Endothelial cell of umbilical vein (primary cell): ENCODE data around the gene HNRNPM. TPM values are rescaled to one million over a fixed set of nuclear protein-coding genes. Genes with fewer than 3 reads are reported as not detected.

ENCODE experiments used
- BruUV-seq: library from RNA; stranded (reverse); fragments of 400-500 nt; replicated peaks from 2 replicates; lab custom pipeline; 2021; lab: Mats Ljungman, UMichigan
- CTCF ChIA-PET: fragments of 300-600, 350-600 bp; sonication (Branson Sonifier 250); formaldehyde crosslinking; loops from one replicate; lab custom pipeline; 2021; ENCODE audit warnings: antibody characterized with exemption, inconsistent platforms; lab: Charles Lee
- POLR2A ChIA-PET: fragments of 300-600, 350-600 bp; sonication (Branson Sonifier 250); formaldehyde crosslinking; loops from one replicate; lab custom pipeline; 2021; ENCODE audit warnings: antibody characterized with exemption, inconsistent platforms; lab: Charles Lee
- DNase-seq: peaks from one replicate; pipeline ENCODE4 v3.0.0-alpha.2; 2011; ENCODE audit warnings: low read depth, low spot score
- FAIRE-seq: peaks from 2 replicates; lab custom pipeline; 2011; peaks lifted over from hg19 to GRCh38; lab: Jason Lieb, UNC
- H2AFZ ChIP-seq: 2 replicates; pipeline ENCODE4 v1.6.0; 2012; ENCODE audit warnings: low read depth, low read length, control low read depth, inconsistent platforms
- H3K27ac ChIP-seq: 2 replicates; pipeline ENCODE4 v1.5.1; 2011; ENCODE audit warnings: low read depth, mild to moderate bottlenecking, control low read depth, low read length, moderate library complexity; ENCODE audit not compliant: insufficient read depth
- H3K27me3 ChIP-seq, 2 experiments: 2 replicates each; pipeline versions ENCODE4 v1.6.0 to v1.6.1; 2011; ENCODE audit warnings: low read length in 2 of 2, mixed read lengths in 1 of 2; ENCODE audit not compliant: control insufficient read depth in 2 of 2, insufficient read depth in 2 of 2
- H3K36me3 ChIP-seq, 2 experiments: 2 replicates in 1 of 2; 3 replicates in 1 of 2; pipeline ENCODE4 v1.5.1; 2011; ENCODE audit warnings: low read length in 2 of 2, mild to moderate bottlenecking in 1 of 2, moderate library complexity in 1 of 2; ENCODE audit not compliant: control insufficient read depth in 2 of 2, insufficient read depth in 2 of 2; ENCODE audit errors: extremely low read depth in 1 of 2
- H3K4me1 ChIP-seq: 3 replicates; pipeline ENCODE4 v1.5.1; 2011; ENCODE audit warnings: mild to moderate bottlenecking, low read length; ENCODE audit not compliant: control insufficient read depth, insufficient read depth; ENCODE audit errors: extremely low read depth
- H3K4me2 ChIP-seq: 2 replicates; pipeline ENCODE4 v1.6.1; 2011; ENCODE audit warnings: low read length, control low read depth, mixed read lengths; ENCODE audit not compliant: insufficient read depth
- H3K4me3 ChIP-seq, 3 experiments: fragments of 200-600 bp in 1 of 3; sonication (generic), shearing (Covaris generic) in 1 of 3; replicated peaks in 1 of 3; 2 replicates each; pipeline ENCODE4 v1.5.1; 2011 to 2016; ENCODE audit warnings: control low read depth in 3 of 3, low read length in 3 of 3, mild to moderate bottlenecking in 2 of 3, inconsistent platforms in 1 of 3, low read depth in 1 of 3, moderate library complexity in 1 of 3; ENCODE audit not compliant: insufficient read depth in 1 of 3
- H3K79me2 ChIP-seq: 2 replicates; pipeline ENCODE4 v1.6.0; 2012; ENCODE audit warnings: low read length, inconsistent platforms; ENCODE audit not compliant: control insufficient read depth, insufficient read depth
- H3K9ac ChIP-seq: replicated peaks from 2 replicates; pipeline ENCODE3; 2011; ENCODE audit warnings: low read length, control low read depth; ENCODE audit not compliant: insufficient read depth; ENCODE audit errors: extremely low read depth
- H3K9me1 ChIP-seq: replicated peaks from 3 replicates; pipeline ENCODE4 v1.6.0; 2011; ENCODE audit warnings: mild to moderate bottlenecking, low read length; ENCODE audit not compliant: control insufficient read depth, insufficient read depth; ENCODE audit errors: extremely low read depth
- H3K9me3 ChIP-seq: replicated peaks from 2 replicates; pipeline ENCODE4 v1.5.1; 2012; ENCODE audit warnings: low read length, inconsistent platforms; ENCODE audit not compliant: control insufficient read depth, insufficient read depth
- H4K20me1 ChIP-seq: replicated peaks from 2 replicates; pipeline ENCODE3; 2011; ENCODE audit warnings: mild to moderate bottlenecking, low read length; ENCODE audit not compliant: control insufficient read depth, insufficient read depth; ENCODE audit errors: extremely low read depth
- EZH2 ChIP-seq: IDR thresholded peaks from 2 replicates; pipeline ENCODE4 v1.6.1; 2012; ENCODE audit warnings: borderline replicate concordance, low read depth, mild to moderate bottlenecking, moderate library complexity, low read length, inconsistent platforms; ENCODE audit not compliant: severe bottlenecking
- FOS ChIP-seq: IDR thresholded peaks from 2 replicates; pipeline ENCODE4 v1.6.1; 2011; ENCODE audit warnings: mild to moderate bottlenecking, low read length, moderate library complexity, borderline replicate concordance; ENCODE audit not compliant: insufficient read depth
- GATA2 ChIP-seq: IDR thresholded peaks from 2 replicates; pipeline ENCODE4 v1.7.0; 2011; ENCODE audit warnings: low read depth, mild to moderate bottlenecking, moderate library complexity, mixed read lengths, low read length; ENCODE audit not compliant: insufficient read length, insufficient read depth
- JUN ChIP-seq: IDR thresholded peaks from 2 replicates; pipeline ENCODE4 v1.6.1; 2011; ENCODE audit warnings: borderline replicate concordance, low read depth; ENCODE audit not compliant: insufficient read length, insufficient read depth
- POLR2A ChIP-seq: IDR thresholded peaks from 2 replicates; pipeline ENCODE4 v1.6.1; 2012; ENCODE audit warnings: low read depth, mild to moderate bottlenecking, control low read depth, low read length
- POLR2AphosphoS5 ChIP-seq: IDR thresholded peaks from 2 replicates; pipeline ENCODE4 v1.6.1; 2012; ENCODE audit warnings: low read depth, mild to moderate bottlenecking, control low read depth, low read length, moderate library complexity; ENCODE audit not compliant: insufficient read depth
- dilution Hi-C: fragments of 300-500 bp; cut with MboI; formaldehyde crosslinking; loops from one replicate; pipeline ENCODE4 v1.15.0; 2019; ENCODE audit warnings: low sequenced_read_pairs; ENCODE audit not compliant: extremely low pct_ligation_motif_present
- intact Hi-C: fragments of 100-400 bp; cut with micrococcal nuclease; formaldehyde crosslinking; loops from one replicate; pipeline ENCODE4 v1.10.0; 2022
- polyA plus RNA-seq, 4 experiments: library from polyadenylated mRNA; depleted of rRNA in 3 of 4; stranded (reverse) in 3 of 4; unstranded in 1 of 4; fragments of >200 nt; gene quantifications; 2 replicates each; pipeline versions ENCODE4 v1.2.1 to v1.2.3, GENCODE V29; 2011 to 2012; ENCODE audit warnings: missing spikeins in 1 of 4
- total RNA-seq: library from RNA; stranded (reverse); gene quantifications from 2 replicates; pipeline ENCODE4 v1.2.3, GENCODE V29; 2021
- TF ChIP-seq, protein P1 (sequence below), 2 donors: IDR thresholded peaks; 1 replicate in 1 of 2; 2 replicates in 1 of 2; pipeline ENCODE4 v1.5.1; 2011; ENCODE audit warnings: low read length in 2 of 2, mild to moderate bottlenecking in 2 of 2, moderate library complexity in 2 of 2, control low read depth in 1 of 2, inconsistent platforms in 1 of 2, low read depth in 1 of 2; ENCODE audit not compliant: insufficient read depth in 1 of 2; ENCODE audit errors: extremely low read depth in 1 of 2

The HNRNPM gene
- total and polyA plus RNA-seq, 2 donors (not counting 3 experiments of a cell fraction or from before 2014, with no cell fraction given) = 244 to 301 TPM

DNA sequence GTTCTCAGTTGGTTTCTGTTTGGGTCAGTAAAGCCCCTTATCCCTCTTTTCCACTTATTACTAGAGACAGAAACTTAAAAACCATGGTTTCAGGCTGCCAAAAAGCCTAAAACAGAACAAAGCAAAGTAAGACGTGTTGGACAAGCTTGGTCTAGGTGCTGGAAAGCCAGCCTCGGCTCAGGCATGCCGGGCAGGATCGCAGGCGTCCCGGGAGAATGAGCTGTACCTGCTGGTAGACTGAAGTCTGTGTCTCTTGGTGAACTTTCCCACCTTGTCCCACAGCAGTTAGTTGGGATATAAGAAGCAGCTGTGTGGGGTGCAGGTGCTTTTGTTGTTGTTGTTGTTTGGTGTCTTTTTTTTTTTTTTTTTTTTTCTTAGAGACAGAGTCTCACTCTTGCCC, 36.8 kb downstream of the HNRNPM start:
- DNase-seq (no peak), FAIRE-seq (no peak)
- ChIA-PET POLR2A (interaction anchor here (0.6 kb wide), 1 partner anchor 1100 kb away, joined by 3 read pairs; no protein-coding TSS in a partner anchor), CTCF (no interaction called here)
- Histone ChIP-seq H3K4me3 (no peak overlapping the region), H2AFZ (no peak overlapping the region), H4K20me1 (peaks cover 5% of the 10 kb centered on the region), H3K36me3 (peaks cover 26 to 67% of the 10 kb centered on the region in 2 experiments), H3K9ac (no peak overlapping the region), H3K4me1 (no peaks in the 10 kb centered on the region), H3K4me2 (no peak overlapping the region), H3K27ac (no peak overlapping the region), H3K79me2 (peaks cover 55% of the 10 kb centered on the region), H3K9me3 (no peaks in the 10 kb centered on the region), H3K27me3 (no peaks in the 10 kb centered on the region), H3K9me1 (no peaks in the 10 kb centered on the region)
- intact Hi-C loops = no loop called here
- no TSS peak for BruUV-seq
- dilution Hi-C loops = no loop called here
- no peak for TF ChIP-seq POLR2AphosphoS5
- no peak for TF ChIP-seq FOS
- TF ChIP-seq, protein P1, sequence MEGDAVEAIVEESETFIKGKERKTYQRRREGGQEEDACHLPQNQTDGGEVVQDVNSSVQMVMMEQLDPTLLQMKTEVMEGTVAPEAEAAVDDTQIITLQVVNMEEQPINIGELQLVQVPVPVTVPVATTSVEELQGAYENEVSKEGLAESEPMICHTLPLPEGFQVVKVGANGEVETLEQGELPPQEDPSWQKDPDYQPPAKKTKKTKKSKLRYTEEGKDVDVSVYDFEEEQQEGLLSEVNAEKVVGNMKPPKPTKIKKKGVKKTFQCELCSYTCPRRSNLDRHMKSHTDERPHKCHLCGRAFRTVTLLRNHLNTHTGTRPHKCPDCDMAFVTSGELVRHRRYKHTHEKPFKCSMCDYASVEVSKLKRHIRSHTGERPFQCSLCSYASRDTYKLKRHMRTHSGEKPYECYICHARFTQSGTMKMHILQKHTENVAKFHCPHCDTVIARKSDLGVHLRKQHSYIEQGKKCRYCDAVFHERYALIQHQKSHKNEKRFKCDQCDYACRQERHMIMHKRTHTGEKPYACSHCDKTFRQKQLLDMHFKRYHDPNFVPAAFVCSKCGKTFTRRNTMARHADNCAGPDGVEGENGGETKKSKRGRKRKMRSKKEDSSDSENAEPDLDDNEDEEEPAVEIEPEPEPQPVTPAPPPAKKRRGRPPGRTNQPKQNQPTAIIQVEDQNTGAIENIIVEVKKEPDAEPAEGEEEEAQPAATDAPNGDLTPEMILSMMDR (IDR thresholded peaks at IDR 0.05; ENCODE audit: extremely low read depth in 1 of 2, insufficient read depth in 1 of 2, low read depth in 1 of 2, low read length in 2 of 2) = no peak
- TF ChIP-seq POLR2A = no peak
- TF ChIP-seq EZH2 = no peak
- TF ChIP-seq JUN = no peak

GRCh38 chr19:8482696-8483095, 37.9 kb downstream of the HNRNPM start:
- peaks cover 5% of the 10 kb centered on the region for H4K20me1 ChIP-seq
- H2AFZ ChIP-seq = no peak overlapping the region
- peaks cover 45% of the 10 kb centered on the region for H3K79me2 ChIP-seq
- no peaks in the 10 kb centered on the region for H3K4me1 ChIP-seq
- H3K9me1 ChIP-seq = no peaks in the 10 kb centered on the region
- no peak overlapping the region for H3K4me2 ChIP-seq
- H3K9ac ChIP-seq = no peak overlapping the region
- no peak for DNase-seq
- TF ChIP-seq EZH2 (no peak), GATA2 (no peak)
- intact Hi-C loops = no loop called here
- no peak overlapping the region for H3K27ac ChIP-seq
- dilution Hi-C loops = no loop called here
- no peaks in the 10 kb centered on the region for H3K9me3 ChIP-seq
- peaks cover 34 to 70% of the 10 kb centered on the region in 2 experiments for H3K36me3 ChIP-seq
- H3K27me3 ChIP-seq = no peaks in the 10 kb centered on the region
- ChIA-PET CTCF (interaction anchor here (2.2 to 2.4 kb wide), 2 partner anchors 23 to 129 kb away, joined by 7 read pairs; no protein-coding TSS in a partner anchor), POLR2A (no interaction called here)
- no peak for FAIRE-seq
- no TSS peak for BruUV-seq
- no peak overlapping the region for H3K4me3 ChIP-seq
